Mucosa of descending colon (tissue), 3 donors: ENCODE data around the gene PLA2G6. TPM values are rescaled to one million over a fixed set of nuclear protein-coding genes. Genes with fewer than 3 reads are reported as not detected.
"Not testable (repeated sequence)": the region's sequence is repeated elsewhere in the genome, so short reads cannot be mapped to it uniquely, and the experiment has no call there.

Source experiments
- ATAC-seq: fragments of 200-7000 bp; cut with Tn5 transposase; one replicate; pipeline ENCODE4 v1.9.1; 2020; ENCODE audit warnings: mild to moderate bottlenecking, moderate library complexity
- DNase-seq, 3 donors: peaks; one replicate each; pipeline ENCODE4 v3.0.0-alpha.2; 2020
- H3K36me3 ChIP-seq: fragments of 200-600 bp; one replicate; pipeline ENCODE4 v1.8.0; 2021; ENCODE audit warnings: low read depth, mild to moderate bottlenecking
- H3K4me1 ChIP-seq: fragments of 200-600 bp; one replicate; pipeline ENCODE4 v1.8.0; 2021; ENCODE audit warnings: low read depth, mild to moderate bottlenecking
- H3K4me3 ChIP-seq: fragments of 200-600 bp; one replicate; pipeline ENCODE4 v1.8.0; 2021; ENCODE audit warnings: mild to moderate bottlenecking
- H3K9me3 ChIP-seq: fragments of 200-600 bp; one replicate; pipeline ENCODE4 v1.8.0; 2021; ENCODE audit warnings: mild to moderate bottlenecking
- CTCF ChIP-seq: fragments of 200-600 bp; IDR thresholded peaks from one replicate; pipeline ENCODE4 v1.8.0; 2022; ENCODE audit warnings: antibody characterized with exemption, mild to moderate bottlenecking
- intact Hi-C, 2 donors: fragments of 100-400 bp; cut with DNase I in 1 of 2; cut with micrococcal nuclease in 1 of 2; formaldehyde crosslinking; loops; one replicate each; pipeline versions ENCODE4 v1.11.0 to v1.11.1; 2022; cut with DNase I, micrococcal nuclease
- total RNA-seq, 3 donors: library from RNA; stranded (reverse); fragmentation: NEBNext Ultra II Directional in 2 of 3; extraction: Animal tissue kit (Norgen Biotek cat#: 25700) in 2 of 3; gene quantifications; one replicate each; pipeline versions ENCODE4 v1.2.1 to v1.2.4, GENCODE V29; 2021 to 2023
- donor health status: DM: no; HTN: no; CAD: no; lungs with moderate emphysema.
- donor health status: DM: no; HTN: no; CAD: no.
- donor health status: DM: no; HTN: yes; CAD: no.

Gene PLA2G6
- total RNA-seq, 3 donors from 2014 or later, result 28.5 to 38.7 (median 35.9) TPM

- Histone ChIP-seq H3K4me3 (no peak overlapping the region), H3K4me1 (peaks cover 20% of the 10 kb centered on the region)
Observed at GRCh38 chr22:38080474-38080849, 101.2 kb downstream of the PLA2G6 start.

GRCh38 chr22:38079804-38080203, 101.8 kb downstream of the PLA2G6 start:
- no peak for ATAC-seq
- TF ChIP-seq CTCF, result no peak

More at GRCh38 chr22:38080474-38080849, 101.2 kb downstream of the PLA2G6 start:
- no peaks in the 10 kb centered on the region for H3K9me3 ChIP-seq
- intact Hi-C loops, result no loop called here
- TF ChIP-seq CTCF, result no peak
- H3K36me3 ChIP-seq, result no peaks in the 10 kb centered on the region
- no peak for ATAC-seq
- DNase-seq, result no peak

GRCh38 chr22:38079208-38079607, 102.4 kb downstream of the PLA2G6 start:
- H3K36me3 ChIP-seq, H3K4me3 ChIP-seq, DNase-seq, ATAC-seq, intact Hi-C loops, H3K9me3 ChIP-seq: not testable (repeated sequence)
- peaks cover 20% of the 10 kb centered on the region for H3K4me1 ChIP-seq

More at GRCh38 chr22:38079804-38080203, 101.8 kb downstream of the PLA2G6 start:
- peaks cover 20% of the 10 kb centered on the region for H3K4me1 ChIP-seq
- H3K4me3 ChIP-seq, result no peak overlapping the region
- no peaks in the 10 kb centered on the region for H3K36me3 ChIP-seq
- no peak for DNase-seq
- H3K9me3 ChIP-seq, result no peaks in the 10 kb centered on the region
- intact Hi-C loops, result no loop called here

DNA sequence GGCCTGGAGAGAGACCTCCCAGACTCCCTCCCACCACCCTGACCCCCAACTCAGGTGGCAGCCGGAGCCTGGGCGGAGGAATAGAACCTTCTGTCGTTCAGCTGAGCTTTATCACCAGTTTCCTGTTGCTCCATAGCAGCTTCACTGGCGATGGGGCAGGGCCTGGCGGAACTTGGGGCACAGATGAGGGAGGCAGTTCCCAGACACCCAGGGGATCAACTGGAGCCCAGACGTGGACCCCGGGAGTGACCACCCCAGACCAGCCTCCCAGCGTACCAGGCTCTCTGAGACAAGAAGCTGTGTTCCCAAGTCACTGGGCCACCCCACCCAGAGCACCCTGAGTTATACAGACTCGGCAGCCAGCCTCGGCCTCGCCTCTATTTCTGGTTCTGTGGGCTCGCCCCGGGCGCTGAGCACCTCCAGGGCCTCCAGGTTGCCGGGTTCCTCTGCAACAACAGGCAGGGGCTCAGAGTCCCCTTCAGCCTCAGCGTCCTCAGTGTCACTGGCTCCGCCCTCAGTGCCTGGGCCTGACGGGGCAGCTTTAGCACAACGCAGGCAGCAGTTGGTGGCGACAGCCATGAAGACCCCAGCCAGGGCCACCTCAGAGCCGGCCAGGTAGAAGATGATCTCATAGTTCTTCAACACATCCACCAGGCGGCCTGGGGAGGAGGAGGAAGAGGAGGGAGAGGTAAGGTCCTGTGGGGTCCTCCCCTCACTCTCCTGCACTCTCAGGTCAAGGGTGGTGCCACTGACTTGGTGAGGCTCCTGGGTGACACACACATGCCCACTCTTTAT, 103.4 kb downstream of the PLA2G6 start:
- no peaks in the 10 kb centered on the region for H3K36me3 ChIP-seq
- peaks cover 20% of the 10 kb centered on the region for H3K4me1 ChIP-seq
- ATAC-seq (no peak), DNase-seq (no peak)
- intact Hi-C loops, result no loop called here
- no peak overlapping the region for H3K4me3 ChIP-seq
- no peaks in the 10 kb centered on the region for H3K9me3 ChIP-seq
- no peak for TF ChIP-seq CTCF

- Histone ChIP-seq H3K4me3 (no peak overlapping the region), H3K36me3 (no peaks in the 10 kb centered on the region), H3K4me1 (peaks cover 20% of the 10 kb centered on the region), H3K9me3 (no peaks in the 10 kb centered on the region)
- ATAC-seq, result no peak
- TF ChIP-seq CTCF, result no peak
- DNase-seq, result peak in 1 of 3 donors; percentile 40
- intact Hi-C loops, result no loop called here
Observed at GRCh38 chr22:38077595-38077994, 104.0 kb downstream of the PLA2G6 start.

DNA sequence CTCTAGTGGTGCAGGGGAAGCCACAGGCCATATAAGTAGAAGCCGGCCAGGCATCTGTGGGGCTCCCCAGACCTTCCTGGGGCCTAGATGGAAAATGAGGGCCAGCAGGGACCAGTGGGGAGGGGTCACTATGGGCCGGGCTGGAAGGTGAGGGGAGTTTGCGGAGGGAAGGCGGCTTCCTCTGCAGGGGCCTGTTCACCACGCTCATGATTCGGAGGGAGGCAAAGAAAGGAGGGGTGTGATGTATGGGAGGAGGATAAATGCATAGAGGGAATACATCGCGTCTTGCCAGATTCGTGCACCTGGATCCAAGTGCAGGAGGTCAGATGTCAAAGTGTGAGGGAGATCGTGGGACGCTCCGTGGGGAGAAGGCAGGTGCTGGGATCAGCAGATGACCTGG, 104.5 kb downstream of the PLA2G6 start:
- H3K4me1 ChIP-seq, result peaks cover 15% of the 10 kb centered on the region
- no peaks in the 10 kb centered on the region for H3K36me3 ChIP-seq
- intact Hi-C loops, result no loop called here
- H3K4me3 ChIP-seq, result no peak overlapping the region
- H3K9me3 ChIP-seq, result no peaks in the 10 kb centered on the region
- TF ChIP-seq CTCF, result no peak
- ATAC-seq, result no peak
- DNase-seq, result peak in 1 of 3 donors; percentile 28
